AG04449 (cell line): ENCODE measurements around the gene WDR54.
A peak's percentile ranks its signal among the peaks of the same experiment; 100 is the strongest.

Source experiments
- CTCF ChIA-PET: fragments of 350-600 bp; formaldehyde crosslinking; extraction: SDS; loops from one replicate; lab custom pipeline; 2021; ENCODE audit warnings: antibody characterized with exemption; lab: Yijun Ruan, JAX
- POLR2A ChIA-PET: fragments of 400-600, 350-600 bp; formaldehyde crosslinking; extraction: SDS; loops from one replicate; lab custom pipeline; 2020; ENCODE audit warnings: antibody characterized with exemption, inconsistent platforms; lab: Yijun Ruan, JAX
- DNase-seq: peaks from one replicate; pipeline ENCODE4 v3.0.0-alpha.2; 2010; ENCODE audit warnings: low read depth, low spot score
- H3K4me3 ChIP-seq: 2 replicates; pipeline ENCODE4 v1.5.1; 2011; ENCODE audit warnings: low read depth, mild to moderate bottlenecking, control low read depth, low read length
- CTCF ChIP-seq: IDR thresholded peaks from one replicate; pipeline ENCODE4 v1.5.1; 2011; ENCODE audit warnings: mild to moderate bottlenecking, moderate library complexity, low read length, control low read depth, inconsistent platforms; ENCODE audit not compliant: insufficient read depth; ENCODE audit errors: missing control alignments

WDR54 gene

GRCh38 chr2:74447230-74447999 lies 25.9 kb downstream of the WDR54 start:
- no peak overlapping the region for H3K4me3 ChIP-seq
- TF ChIP-seq CTCF, result no peak
- ChIA-PET CTCF (no interaction called here), POLR2A (no interaction called here)
- DNase-seq, result no peak

- POLR2A ChIA-PET, result no interaction called here
- TF ChIP-seq CTCF, result no peak
- no peak for DNase-seq
- no peak overlapping the region for H3K4me3 ChIP-seq
- CTCF ChIA-PET, result interaction anchor here (0.5 kb wide), 1 partner anchor 650 kb away, joined by 3 read pairs; no protein-coding TSS in a partner anchor
Observed at GRCh38 chr2:74448771-74449170, 27.2 kb downstream of the WDR54 start.

GRCh38 chr2:74450570-74451190 lies 29.1 kb downstream of the WDR54 start:
- CTCF ChIA-PET, result no interaction called here
- DNase-seq, result no peak
- POLR2A ChIA-PET, result no interaction called here

GRCh38 chr2:74454654-74455511 lies 33.4 kb downstream of the WDR54 start, which contains the start of gene INO80B:
TSS of gene INO80B (plus strand) at chr2:74455087. CDS start at chr2:74455117, 30 bp downstream.
- peak within 1 kb of the TSS; percentile 76 for H3K4me3 ChIP-seq
- CTCF ChIA-PET, result interaction anchor here (0.8 to 2.5 kb wide), 6 partner anchors 10 to 134 kb away, joined by 3 to 12 read pairs (median 5); partner anchors contain the start of genes CCDC142 and TTC31
- POLR2A ChIA-PET, result interaction anchor here (0.7 to 1.3 kb wide), 5 partner anchors 15 to 75 kb away, joined by 3 to 5 read pairs (median 4); partner anchors contain the start of genes AUP1, CCDC142 and HTRA2
- DNase-seq, result peak; percentile 88
- no peak for TF ChIP-seq CTCF

More at GRCh38 chr2:74450570-74451190, 29.1 kb downstream of the WDR54 start:
- no peak for TF ChIP-seq CTCF
- H3K4me3 ChIP-seq, result no peak overlapping the region

- peak overlapping the region; percentile 74 for H3K4me3 ChIP-seq
- ChIA-PET CTCF (interaction anchor here (0.9 to 3.8 kb wide), 7 partner anchors 17 to 131 kb away, joined by 3 to 25 read pairs (median 5); partner anchors contain the start of genes CCDC142, PCGF1 and TTC31), POLR2A (interaction anchor here (3.3 kb wide), 1 partner anchor 25 kb away, joined by 10 read pairs; no protein-coding TSS in a partner anchor)
- DNase-seq, result no peak
- no peak for TF ChIP-seq CTCF
Observed at GRCh38 chr2:74457129-74457548, 35.6 kb downstream of the WDR54 start.
